HepG2 (cell line): Measurements from ENCODE around the gene NIP7. TPM values are rescaled to one million over a fixed set of nuclear protein-coding genes. Genes with fewer than 3 reads are reported as not detected.

Source experiments
- ATAC-seq: fragments of 200-7000 bp; cut with Tn5 transposase; 3 replicates; pipeline ENCODE4 v1.9.1; 2020; ENCODE audit warnings: mild to moderate bottlenecking, moderate library complexity
- BruUV-seq: library from RNA; stranded (reverse); fragments of 400-500 nt; replicated peaks from 2 replicates; lab custom pipeline; 2021; lab: Mats Ljungman, UMichigan
- CTCF ChIA-PET: fragments of 300-600 bp; formaldehyde crosslinking; extraction: SDS; loops from one replicate; lab custom pipeline; 2021; ENCODE audit warnings: low total read pairs, inconsistent platforms, low intra/inter-chr PET ratio; lab: Yijun Ruan, JAX
- POLR2A ChIA-PET: fragments of 350-600 bp; sonication (Branson Sonifier 250); formaldehyde crosslinking; loops from one replicate; lab custom pipeline; 2020; ENCODE audit warnings: antibody characterized with exemption, inconsistent platforms; lab: Yijun Ruan, JAX
- DNase-seq: peaks from one replicate; pipeline ENCODE4 v3.0.0-alpha.2; 2015; ENCODE audit warnings: low spot score
- FAIRE-seq: peaks from 3 replicates; lab custom pipeline; 2011; peaks lifted over from hg19 to GRCh38; lab: Jason Lieb, UNC
- H2AFZ ChIP-seq: one replicate; pipeline ENCODE4 v1.6.1; 2011; ENCODE audit warnings: low read length, inconsistent platforms
- H3K27ac ChIP-seq: fragments of 300-600 bp; 3 replicates; pipeline ENCODE4 v1.8.0; 2011; ENCODE audit warnings: mixed run types, mild to moderate bottlenecking, mixed read lengths, low read length, inconsistent platforms; ENCODE audit not compliant: insufficient read depth; ENCODE audit errors: extremely low read length
- H3K27me3 ChIP-seq, 2 experiments: fragments of 200-600 bp in 1 of 2; 2 replicates in 1 of 2; 3 replicates in 1 of 2; pipeline versions ENCODE4 v1.6.0 to v1.8.0; 2011; ENCODE audit warnings: low read length in 2 of 2, mild to moderate bottlenecking in 2 of 2, moderate library complexity in 2 of 2, inconsistent platforms in 1 of 2; ENCODE audit not compliant: insufficient read depth in 2 of 2, control insufficient read depth in 1 of 2
- H3K36me3 ChIP-seq, 2 experiments: fragments of 200-600 bp in 1 of 2; replicated peaks in 1 of 2; 2 replicates in 1 of 2; 3 replicates in 1 of 2; pipeline versions ENCODE4 v1.5.1 to v1.8.0; 2011; ENCODE audit warnings: low read length in 2 of 2, inconsistent platforms in 1 of 2; ENCODE audit not compliant: insufficient read depth in 2 of 2, control insufficient read depth in 1 of 2
- H3K4me1 ChIP-seq: 2 replicates; pipeline ENCODE4 v1.5.1; 2012; ENCODE audit warnings: low read length, inconsistent platforms; ENCODE audit not compliant: insufficient read depth
- H3K4me2 ChIP-seq: 2 replicates; pipeline ENCODE4 v1.6.0; 2011; ENCODE audit warnings: low read depth, low read length, inconsistent platforms
- H3K4me3 ChIP-seq, 3 experiments: fragments of 200-600 bp in 1 of 3; sonication (generic), shearing (Covaris generic) in 1 of 3; replicated peaks in 1 of 3; 2 replicates each; pipeline ENCODE4 v1.5.1; 2011 to 2016; ENCODE audit warnings: low read length in 3 of 3, inconsistent platforms in 2 of 3, low read depth in 2 of 3, mild to moderate bottlenecking in 2 of 3, control low read depth in 1 of 3, mixed read lengths in 1 of 3; ENCODE audit not compliant: insufficient read depth in 1 of 3
- H3K79me2 ChIP-seq: one replicate; pipeline ENCODE4 v1.6.1; 2011; ENCODE audit warnings: low read length, inconsistent platforms; ENCODE audit not compliant: insufficient read depth
- H3K9ac ChIP-seq: 2 replicates; pipeline ENCODE4 v1.6.0; 2011; ENCODE audit warnings: mild to moderate bottlenecking, low read depth, low read length, inconsistent platforms; ENCODE audit not compliant: insufficient read depth
- H3K9me3 ChIP-seq: 2 replicates; pipeline ENCODE4 v1.5.1; 2012; ENCODE audit warnings: mild to moderate bottlenecking, low read length
- H4K20me1 ChIP-seq: 2 replicates; pipeline ENCODE4 v1.6.0; 2011; ENCODE audit warnings: inconsistent platforms, mild to moderate bottlenecking, low read length, moderate library complexity; ENCODE audit not compliant: insufficient read depth
- POLR2A ChIP-seq, 2 experiments: IDR thresholded peaks; 2 replicates each; pipeline ENCODE4 v1.6.1; 2011; ENCODE audit warnings: low read depth in 2 of 2, low read length in 2 of 2, mild to moderate bottlenecking in 1 of 2, moderate library complexity in 1 of 2; ENCODE audit not compliant: insufficient read depth in 1 of 2
- POLR2G ChIP-seq: fragments of 200-400 bp; formaldehyde crosslinking; IDR thresholded peaks from 2 replicates; pipeline ENCODE4 v1.6.1; 2018; ENCODE audit warnings: mild to moderate bottlenecking, low read depth, low read length, moderate library complexity
- TAF1 ChIP-seq: sonication (generic); formaldehyde crosslinking; IDR thresholded peaks from 2 replicates; pipeline ENCODE4 v1.4.0; 2020; ENCODE audit warnings: missing genetic modification reagents
- THRA ChIP-seq: sonication (generic); formaldehyde crosslinking; IDR thresholded peaks from 2 replicates; pipeline ENCODE4 v1.4.0; 2020; ENCODE audit warnings: missing genetic modification reagents, borderline replicate concordance
- ZC3H13 ChIP-seq: sonication (generic); formaldehyde crosslinking; IDR thresholded peaks from 2 replicates; pipeline ENCODE4 v1.8.1; 2023; ENCODE audit warnings: mild to moderate bottlenecking, missing genetic modification reagents, moderate library complexity
- ZFP91 ChIP-seq: sonication (generic); formaldehyde crosslinking; IDR thresholded peaks from 2 replicates; pipeline ENCODE4 v1.9.0; 2022; ENCODE audit warnings: missing genetic modification reagents, mild to moderate bottlenecking, borderline replicate concordance
- ZNF264 ChIP-seq: sonication (generic); formaldehyde crosslinking; IDR thresholded peaks from 2 replicates; pipeline ENCODE4 v1.4.0; 2020; ENCODE audit warnings: missing genetic modification reagents
- WGBS: methylation state at CpG from one replicate; pipeline ENCODE4 v1.1.6; 2017; ENCODE audit warnings: low lambda C conversion rate; 5-methylcytosine and 5-hydroxymethylcytosine counted together
- in situ Hi-C: cut with HindIII; loops from 2 replicates; pipeline ENCODE4 v1.10.0; 2017; ENCODE audit warnings: low pct_unique_long_range_greater_than_20kb; ENCODE audit not compliant: extremely low pct_ligation_motif_present
- intact Hi-C: fragments of 100-400 bp; cut with micrococcal nuclease; formaldehyde crosslinking; loops from one replicate; pipeline ENCODE4 v1.10.0; 2022; ENCODE audit not compliant: unreplicated experiment
- polyA plus RNA-seq, 8 experiments: library from polyadenylated mRNA; depleted of rRNA in 3 of 8; stranded (reverse) in 7 of 8; unstranded in 1 of 8; fragments of >200 nt; fragmentation: Illumina TruSeq in 4 of 8; extraction: Trizol in 4 of 8; gene quantifications; 2 replicates each; pipeline versions ENCODE4 v1.2.1 to v1.2.3, GENCODE V29; 2011 to 2016; ENCODE audit warnings: low read depth in 4 of 8, missing spikeins in 1 of 8, mixed read lengths in 1 of 8; ENCODE audit not compliant: insufficient read depth in 1 of 8
- total RNA-seq, 5 experiments: library from RNA; depleted of rRNA; stranded (reverse); fragments of >200 nt; fragmentation: Illumina TruSeq; extraction: Trizol; gene quantifications; 2 replicates each; pipeline ENCODE4 v1.2.3, GENCODE V29; 2016; ENCODE audit warnings: low read depth in 1 of 5

NIP7 gene
- total and polyA plus RNA-seq, 2 of the 13 experiments (the other 11 are each of a cell fraction or from before 2014, with no cell fraction given): 15.3 to 114 TPM

- intact Hi-C loops (no loop called here), in situ Hi-C loops (no loop called here)
- ChIA-PET CTCF (no interaction called here), POLR2A (interaction anchor here (2.3 kb wide), 1 partner anchor 13 kb away, joined by 5 read pairs; the partner anchor contains the start of gene VPS4A)
- no peak overlapping the region for H3K9ac ChIP-seq
- no peaks in the 10 kb centered on the region for H3K27me3 ChIP-seq
- H3K9me3 ChIP-seq: no peaks in the 10 kb centered on the region
- H3K4me2 ChIP-seq: no peak overlapping the region
- H2AFZ ChIP-seq: no peak overlapping the region
- no peak overlapping the region for H3K4me3 ChIP-seq
- H3K36me3 ChIP-seq: peaks cover 37 to 62% of the 10 kb centered on the region in 2 experiments
- H3K27ac ChIP-seq: peak overlapping the region; percentile 10
- DNase-seq (no peak), FAIRE-seq (no peak), ATAC-seq (no peak)
- peaks cover 35% of the 10 kb centered on the region for H4K20me1 ChIP-seq
- TF ChIP-seq POLR2G (peak; percentile 37; the same call in 1 of the 2 replicates), POLR2A (IDR thresholded peaks at IDR 0.05; ENCODE audit: insufficient read depth in 1 of 2, low read depth in 2 of 2, low read length in 2 of 2) (peak in 1 of 2 experiments; percentile 8; a peak in 1 of 4 replicates), THRA (no peak), ZC3H13 (CRISPR knock-in tag) (0 out of 2 replicates have a peak, but pooled peaks have one; percentile 56), ZFP91 (CRISPR knock-in tag) (0 out of 2 replicates have a peak, but pooled peaks have one; percentile 41), ZNF264 (CRISPR knock-in tag) (no peak), TAF1 (peak; percentile 12; the same call in 1 of the 2 replicates)
- BruUV-seq: TSS peak; percentile 45
- 95% methylated on average over 10 of the region's 10 CpGs for WGBS
- peaks cover 55% of the 10 kb centered on the region for H3K4me1 ChIP-seq
- H3K79me2 ChIP-seq: peaks cover 56% of the 10 kb centered on the region
These were observed 14.9 kb upstream of the NIP7 start for GRCh38 chr16:69324585-69325253.
